Gastroesophageal sphincter (tissue), 4 donors: ENCODE measurements around the gene LBP. TPM values are rescaled to one million over a fixed set of nuclear protein-coding genes. Genes with fewer than 3 reads are reported as not detected.

Source experiments
- ATAC-seq: fragments of 150-250 bp; one replicate; pipeline ENCODE4 v1.9.1; 2016; ENCODE audit warnings: mild to moderate bottlenecking, moderate library complexity
- H3K27ac ChIP-seq, 4 donors: fragments of 200-600 bp; sonication (generic) in 3 of 4; 1 replicate in 3 of 4; 2 replicates in 1 of 4; pipeline ENCODE4 v1.5.1; 2016 to 2019
- H3K27me3 ChIP-seq: fragments of 200-600 bp; sonication (generic); one replicate; pipeline ENCODE4 v1.5.1; 2019
- H3K36me3 ChIP-seq, 2 donors: fragments of 200-600 bp; sonication (generic); one replicate each; pipeline ENCODE4 v1.5.1; 2019; ENCODE audit warnings: control low read depth in 1 of 2
- H3K4me1 ChIP-seq, 3 donors: fragments of 200-600 bp; sonication (generic); 1 replicate in 2 of 3; 2 replicates in 1 of 3; pipeline ENCODE4 v1.5.1; 2016 to 2019; ENCODE audit warnings: control low read depth in 2 of 3
- H3K4me3 ChIP-seq, 2 donors: fragments of 200-600 bp; sonication (generic); one replicate each; pipeline ENCODE4 v1.5.1; 2019; ENCODE audit warnings: mild to moderate bottlenecking in 1 of 2, moderate library complexity in 1 of 2
- H3K9me3 ChIP-seq, 3 donors: fragments of 200-600 bp; sonication (generic); one replicate each; pipeline ENCODE4 v1.5.1; 2017 to 2019; ENCODE audit warnings: control low read depth in 2 of 3
- EP300 ChIP-seq: sonication (generic); formaldehyde crosslinking; IDR thresholded peaks from one replicate; pipeline ENCODE4 v1.6.1; 2017; ENCODE audit warnings: antibody characterized with exemption, mild to moderate bottlenecking
- POLR2A ChIP-seq, 2 donors: fragments of 450-650 bp; IDR thresholded peaks; one replicate each; pipeline ENCODE4 v1.6.1; 2017; ENCODE audit warnings: antibody characterized with exemption in 2 of 2, mild to moderate bottlenecking in 2 of 2, moderate library complexity in 1 of 2
- POLR2AphosphoS5 ChIP-seq: sonication (generic); formaldehyde crosslinking; IDR thresholded peaks from one replicate; pipeline ENCODE4 v1.6.1; 2017; ENCODE audit warnings: antibody characterized with exemption
- WGBS, 2 donors: methylation state at CpG; one replicate each; pipeline ENCODE4 v1.1.5; 2018; ENCODE audit warnings: low coverage in 1 of 2; 5-methylcytosine and 5-hydroxymethylcytosine counted together
- total RNA-seq, 4 donors: library from RNA; depleted of rRNA; stranded (reverse); fragments of >200 nt; gene quantifications; one replicate each; pipeline ENCODE4 v1.1.0, GENCODE V29; 2016
- TF ChIP-seq, protein P1 (sequence below), 4 experiments: fragments of 200-600 bp in 2 of 4; fragments of 450-650 bp in 2 of 4; sonication (generic) in 1 of 4; IDR thresholded peaks; one replicate each; pipeline ENCODE4 v1.5.1; 2017 to 2019; ENCODE audit warnings: antibody characterized with exemption in 4 of 4, mild to moderate bottlenecking in 2 of 4, moderate library complexity in 2 of 4

Gene LBP
- total RNA-seq, 4 donors from 2014 or later, result 0.19 to 1.8 TPM; not detected in 2

DNA sequence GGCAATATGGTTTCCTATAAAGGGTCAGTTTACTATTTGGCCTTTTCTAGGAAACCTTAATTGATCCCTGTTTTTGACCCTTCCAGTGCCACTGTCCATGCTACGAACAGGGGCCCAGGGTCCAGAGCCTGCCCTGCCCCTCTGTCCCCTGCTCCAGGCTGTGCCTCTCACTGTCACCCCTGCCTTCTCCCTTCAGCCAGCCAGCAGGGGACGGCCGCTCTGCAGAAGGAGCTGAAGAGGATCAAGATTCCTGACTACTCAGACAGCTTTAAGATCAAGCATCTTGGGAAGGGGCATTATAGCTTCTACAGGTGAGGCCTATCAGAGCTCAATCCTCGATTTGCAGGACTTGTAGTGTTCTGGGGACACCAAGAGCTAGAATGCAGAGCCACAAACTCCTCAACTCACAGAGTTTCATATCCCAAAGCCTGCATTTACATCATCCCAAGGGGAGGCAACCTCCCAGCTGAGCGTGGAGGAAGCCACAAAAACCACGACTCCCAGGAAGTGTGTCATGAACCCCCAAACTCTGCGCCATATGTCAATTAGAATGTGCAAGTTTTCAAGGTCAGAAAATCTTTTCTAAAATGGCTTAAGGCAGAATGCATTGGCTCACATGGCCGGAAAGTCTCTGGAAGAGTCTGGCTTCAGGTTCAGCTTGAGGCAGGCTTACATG lies 38.8 kb upstream of the LBP start:
- 80 to 81% methylated on average over 2 to 6 of the region's 8 CpGs for WGBS, 2 donors
- Histone ChIP-seq H3K27ac (no peak overlapping the region), H3K4me3 (no peak overlapping the region), H3K9me3 (no peaks in the 10 kb centered on the region), H3K36me3 (no peaks in the 10 kb centered on the region), H3K4me1 (no peaks in the 10 kb centered on the region), H3K27me3 (peaks cover 42% of the 10 kb centered on the region)
- TF ChIP-seq POLR2AphosphoS5 (no peak), POLR2A (IDR thresholded peaks at IDR 0.05) (no peak), EP300 (no peak)
- TF ChIP-seq, protein P1, sequence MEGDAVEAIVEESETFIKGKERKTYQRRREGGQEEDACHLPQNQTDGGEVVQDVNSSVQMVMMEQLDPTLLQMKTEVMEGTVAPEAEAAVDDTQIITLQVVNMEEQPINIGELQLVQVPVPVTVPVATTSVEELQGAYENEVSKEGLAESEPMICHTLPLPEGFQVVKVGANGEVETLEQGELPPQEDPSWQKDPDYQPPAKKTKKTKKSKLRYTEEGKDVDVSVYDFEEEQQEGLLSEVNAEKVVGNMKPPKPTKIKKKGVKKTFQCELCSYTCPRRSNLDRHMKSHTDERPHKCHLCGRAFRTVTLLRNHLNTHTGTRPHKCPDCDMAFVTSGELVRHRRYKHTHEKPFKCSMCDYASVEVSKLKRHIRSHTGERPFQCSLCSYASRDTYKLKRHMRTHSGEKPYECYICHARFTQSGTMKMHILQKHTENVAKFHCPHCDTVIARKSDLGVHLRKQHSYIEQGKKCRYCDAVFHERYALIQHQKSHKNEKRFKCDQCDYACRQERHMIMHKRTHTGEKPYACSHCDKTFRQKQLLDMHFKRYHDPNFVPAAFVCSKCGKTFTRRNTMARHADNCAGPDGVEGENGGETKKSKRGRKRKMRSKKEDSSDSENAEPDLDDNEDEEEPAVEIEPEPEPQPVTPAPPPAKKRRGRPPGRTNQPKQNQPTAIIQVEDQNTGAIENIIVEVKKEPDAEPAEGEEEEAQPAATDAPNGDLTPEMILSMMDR (IDR thresholded peaks at IDR 0.05), result no peak
- ATAC-seq, result no peak

DNA sequence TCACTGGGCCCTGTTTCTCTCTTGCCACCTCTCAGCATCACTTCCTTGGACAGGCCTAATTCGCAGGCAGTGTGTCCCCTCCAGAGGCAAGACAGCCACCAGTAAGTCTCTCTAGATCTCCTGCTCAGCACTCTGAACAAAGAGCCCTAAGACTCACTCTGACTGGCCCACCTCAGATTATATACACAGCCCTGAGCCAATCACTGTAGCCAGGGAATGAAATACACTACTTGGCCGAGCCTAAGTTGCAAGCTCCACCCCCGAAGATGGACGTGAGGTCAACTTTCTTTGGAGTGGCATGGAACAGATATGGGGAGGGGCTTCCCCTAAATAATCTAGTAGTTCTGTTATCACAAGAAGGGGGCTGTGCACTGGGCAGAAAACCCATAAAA lies 38.2 kb upstream of the LBP start:
- TF ChIP-seq POLR2A (IDR thresholded peaks at IDR 0.05) (no peak), POLR2AphosphoS5 (no peak), EP300 (no peak)
- TF ChIP-seq, protein P1 (IDR thresholded peaks at IDR 0.05), result no peak
- peaks cover 37% of the 10 kb centered on the region for H3K27me3 ChIP-seq
- H3K9me3 ChIP-seq, result no peaks in the 10 kb centered on the region
- WGBS, 2 donors, result 51% methylated on average over 4 of the region's 4 CpGs; no CpG with 5 or more reads in 1 of the 2 donors
- H3K27ac ChIP-seq, result no peak overlapping the region
- H3K4me3 ChIP-seq, result no peak overlapping the region
- no peaks in the 10 kb centered on the region for H3K4me1 ChIP-seq
- no peaks in the 10 kb centered on the region for H3K36me3 ChIP-seq
- ATAC-seq, result no peak

GRCh38 chr20:38308447-38308846 lies 37.8 kb upstream of the LBP start:
- Histone ChIP-seq H3K4me3 (no peak overlapping the region), H3K9me3 (no peaks in the 10 kb centered on the region), H3K27ac (no peak overlapping the region), H3K36me3 (no peaks in the 10 kb centered on the region), H3K27me3 (peaks cover 37% of the 10 kb centered on the region), H3K4me1 (no peaks in the 10 kb centered on the region)
- WGBS, 2 donors, result 43 to 100% methylated on average over 1 of the region's 1 CpG
- no peak for TF ChIP-seq POLR2AphosphoS5
- no peak for TF ChIP-seq EP300
- no peak for TF ChIP-seq POLR2A (IDR thresholded peaks at IDR 0.05)
- TF ChIP-seq, protein P1 (IDR thresholded peaks at IDR 0.05), result no peak
- ATAC-seq, result no peak

DNA sequence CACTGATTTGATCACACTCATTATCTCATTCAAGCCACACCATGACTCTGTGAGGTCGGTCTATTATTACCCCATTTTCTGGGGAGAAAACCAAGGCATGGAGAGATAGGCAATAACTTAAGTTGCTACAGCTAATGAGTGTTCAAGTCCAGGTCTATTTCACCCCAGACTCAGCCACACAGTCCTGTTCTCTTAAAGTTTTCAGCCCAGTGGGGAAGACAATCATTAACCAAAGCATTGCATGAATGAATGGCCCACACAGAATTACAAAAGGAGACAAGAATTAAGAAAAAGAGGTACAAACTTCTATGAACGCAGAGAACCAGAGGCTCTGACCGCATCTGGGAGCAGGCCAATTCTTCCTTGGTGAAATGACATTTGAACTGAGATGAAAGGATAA lies 35.2 kb upstream of the LBP start:
- Histone ChIP-seq H3K4me3 (no peak overlapping the region), H3K36me3 (no peaks in the 10 kb centered on the region), H3K27ac (no peak overlapping the region), H3K27me3 (peaks cover 15% of the 10 kb centered on the region), H3K4me1 (no peaks in the 10 kb centered on the region), H3K9me3 (no peaks in the 10 kb centered on the region)
- 83 to 85% methylated on average over 3 of the region's 3 CpGs for WGBS, 2 donors
- ATAC-seq, result no peak
- TF ChIP-seq POLR2A (IDR thresholded peaks at IDR 0.05) (no peak), EP300 (no peak), POLR2AphosphoS5 (no peak)
- TF ChIP-seq, protein P1 (IDR thresholded peaks at IDR 0.05), result no peak

DNA sequence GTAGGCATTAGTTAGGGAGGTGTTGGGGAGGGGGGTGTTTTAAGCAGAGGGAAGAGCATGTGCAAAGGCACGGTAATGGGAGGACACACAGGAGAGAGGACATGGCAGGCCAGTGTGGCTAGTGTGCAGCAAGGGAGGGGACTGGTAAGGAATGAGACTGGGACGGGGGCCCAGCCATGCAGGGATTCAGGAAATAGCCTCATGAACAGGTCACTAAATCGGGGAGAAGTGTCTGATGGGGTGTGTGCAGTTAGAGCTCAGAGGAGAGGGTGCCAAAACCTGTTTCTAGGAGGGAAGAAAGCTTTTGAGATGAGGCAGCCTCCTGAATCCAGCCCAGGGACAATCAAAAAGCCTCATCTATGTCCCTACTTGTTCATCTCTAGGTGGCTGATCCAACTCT lies 34.8 kb upstream of the LBP start:
- no peak overlapping the region for H3K27ac ChIP-seq

More for the DNA sequence above, 34.8 kb upstream of the LBP start:
- TF ChIP-seq, protein P1 (IDR thresholded peaks at IDR 0.05), result no peak
- WGBS, 2 donors, result 51 to 55% methylated on average over 3 of the region's 3 CpGs
- no peak for ATAC-seq
- Histone ChIP-seq H3K4me1 (no peaks in the 10 kb centered on the region), H3K27me3 (peaks cover 15% of the 10 kb centered on the region), H3K4me3 (no peak overlapping the region), H3K36me3 (no peaks in the 10 kb centered on the region), H3K9me3 (no peaks in the 10 kb centered on the region)
